ENCODE results near the gene WFIKKN2.

Gene WFIKKN2

GRCh38 chr17:50877838-50878237 is 42.5 kb downstream of the WFIKKN2 start:
- DNase-seq = no peak

GRCh38 chr17:50879086-50879485 is 43.7 kb downstream of the WFIKKN2 start:
- no peak for DNase-seq

GRCh38 chr17:50881182-50881581 is 45.8 kb downstream of the WFIKKN2 start:
- DNase-seq = no peak

GRCh38 chr17:50882851-50883250 is 47.5 kb downstream of the WFIKKN2 start:
- DNase-seq = no peak

GRCh38 chr17:50883850-50884438 is 48.6 kb downstream of the WFIKKN2 start:
- no peak for DNase-seq

- no peak for DNase-seq
Measured at GRCh38 chr17:50884439-50885311, 49.3 kb downstream of the WFIKKN2 start.

- no peak for DNase-seq
Measured at GRCh38 chr17:50887705-50888245, 52.4 kb downstream of the WFIKKN2 start.

- no peak for DNase-seq
Measured at GRCh38 chr17:50889528-50890118, 54.2 kb downstream of the WFIKKN2 start.

GRCh38 chr17:50890675-50891516 is 55.5 kb downstream of the WFIKKN2 start:
- no peak for DNase-seq

GRCh38 chr17:50891577-50891989 is 56.2 kb downstream of the WFIKKN2 start:
- no peak for DNase-seq

Measured in right kidney (tissue), 1 donor.